GM18870 (cell line): ENCODE measurements around the gene GANC.
"Not testable (repeated sequence)": the region's sequence is repeated elsewhere in the genome, so short reads cannot be mapped to it uniquely, and the experiment has no call there.

Experiments
- ATAC-seq: cut with Tn5 transposase; IDR thresholded peaks from one replicate; pipeline ENCODE4 v1.9.1; 2021; ENCODE audit warnings: moderate library complexity; ENCODE audit not compliant: unreplicated experiment

The GANC gene

DNA sequence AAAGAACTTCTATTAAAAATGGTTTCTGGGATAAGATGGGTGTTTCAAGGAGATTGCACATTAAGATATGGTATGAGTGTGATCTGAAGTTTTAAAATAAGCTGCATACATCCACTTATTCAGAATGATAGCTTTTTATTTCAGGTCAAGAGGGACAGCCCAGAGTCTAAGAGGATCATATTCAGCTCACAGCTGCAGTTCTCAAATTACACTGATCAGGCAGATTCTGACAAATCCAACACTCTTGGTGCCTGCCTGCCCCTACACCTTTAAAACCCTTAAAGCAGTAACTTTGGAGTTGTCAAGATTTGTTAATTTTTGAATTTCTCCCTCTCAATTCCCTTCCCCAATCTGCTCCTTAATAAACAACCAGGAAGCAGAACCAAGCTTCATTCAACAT, 9.3 kb downstream of the GANC start:
- ATAC-seq, result no peak

DNA sequence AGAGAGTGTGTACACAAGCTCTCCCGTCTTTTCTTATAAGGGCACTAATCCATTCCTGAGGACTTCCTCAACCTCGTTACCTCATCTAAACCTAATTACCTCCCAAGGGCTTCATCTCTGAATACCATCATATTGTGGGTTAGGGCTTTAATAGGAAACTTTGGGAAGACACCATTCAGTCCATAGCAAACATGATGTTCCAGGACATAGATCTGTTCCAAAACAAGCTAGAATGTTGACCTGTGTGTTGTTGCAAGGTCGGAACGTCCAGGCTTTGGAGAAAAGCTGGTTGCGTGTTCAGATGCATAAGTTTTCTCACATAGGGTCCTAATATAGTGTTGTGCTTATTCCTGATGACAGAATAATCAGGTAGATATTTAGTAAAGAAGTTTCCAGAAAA, 9.9 kb downstream of the GANC start:
- no peak for ATAC-seq

DNA sequence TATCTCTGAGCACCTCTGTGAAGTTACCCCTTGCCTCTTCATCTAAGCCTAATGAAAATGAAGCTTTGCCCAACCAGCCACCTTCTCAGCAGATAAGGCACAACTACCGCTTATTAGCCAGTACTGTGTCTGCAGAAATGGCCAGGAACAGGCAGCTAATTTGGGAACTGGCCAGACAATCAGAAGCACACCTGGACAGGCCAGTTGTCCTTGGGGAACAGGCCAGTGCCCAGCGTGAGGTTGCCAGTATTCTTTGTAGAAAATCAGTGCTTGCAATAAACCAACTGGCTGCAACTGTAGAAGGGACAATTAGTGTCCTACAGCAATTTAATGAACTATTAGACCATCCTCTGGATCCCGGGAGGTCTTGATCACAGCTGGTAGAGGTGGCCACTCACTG, 10.7 kb downstream of the GANC start:
- no peak for ATAC-seq

DNA sequence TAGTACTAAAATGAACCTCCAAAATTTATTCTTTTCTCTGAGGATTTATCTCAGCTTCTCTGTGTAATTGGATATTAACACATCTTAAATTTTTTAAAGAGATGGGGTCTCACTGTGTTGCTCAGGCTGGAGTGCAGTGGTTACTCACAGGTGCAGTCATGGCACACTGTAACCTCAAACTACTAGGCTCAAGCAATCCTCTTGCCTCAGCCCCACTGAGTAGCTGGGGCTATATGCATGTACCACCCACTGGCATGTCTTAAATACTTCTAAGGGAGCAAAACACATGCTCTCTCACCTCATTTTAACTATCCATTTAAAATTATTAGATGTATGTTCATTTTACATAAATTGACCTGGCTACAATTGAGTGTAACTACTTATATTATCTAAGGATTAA, 11.6 kb downstream of the GANC start:
- ATAC-seq, result no peak

DNA sequence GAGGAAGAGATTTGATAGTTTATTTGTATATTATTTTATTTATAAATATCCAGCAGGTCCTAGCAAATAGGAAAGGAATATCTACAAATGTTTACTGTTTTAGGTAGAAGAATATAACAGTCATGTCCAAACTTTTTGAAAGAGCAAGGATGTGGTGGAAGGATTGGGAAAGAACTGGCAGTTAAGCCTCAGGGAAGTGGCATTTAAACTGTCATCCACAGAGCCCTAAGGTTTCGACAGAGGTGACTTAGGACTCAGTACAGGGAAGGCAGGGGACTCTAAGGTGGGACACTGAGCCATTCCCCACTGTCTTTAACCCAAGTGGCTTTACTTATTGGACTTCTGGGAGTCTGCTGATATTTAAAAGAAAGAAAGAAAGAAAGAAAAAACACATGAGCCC, 12.0 kb downstream of the GANC start:
- no peak for ATAC-seq

DNA sequence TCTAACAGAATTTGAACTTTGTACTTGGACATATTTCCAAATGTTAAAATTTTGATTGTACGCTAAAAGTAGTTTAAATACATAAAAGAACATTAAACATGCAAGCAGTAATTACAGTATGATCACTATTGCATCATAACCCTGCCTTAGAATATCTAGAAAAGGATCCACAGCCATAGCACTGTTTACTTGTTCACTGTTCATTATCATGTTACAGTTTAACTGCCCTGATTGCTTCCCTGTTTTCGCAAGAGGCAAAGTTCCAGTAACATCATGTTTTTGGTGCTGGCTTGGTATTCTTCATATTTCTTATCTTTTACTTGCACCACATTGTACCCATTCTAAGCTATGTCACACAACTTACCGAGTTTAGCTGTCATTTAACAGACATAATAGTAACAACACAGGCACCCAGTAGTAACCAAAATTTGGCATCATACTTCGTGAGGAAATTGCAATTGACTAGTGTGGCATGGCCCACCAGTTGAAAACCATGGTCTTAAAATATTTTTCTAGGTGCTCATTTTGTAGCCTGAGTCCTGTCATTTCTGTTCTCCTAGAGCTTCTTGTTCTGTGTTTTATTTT, 13.5 kb downstream of the GANC start:
- no peak for ATAC-seq

DNA sequence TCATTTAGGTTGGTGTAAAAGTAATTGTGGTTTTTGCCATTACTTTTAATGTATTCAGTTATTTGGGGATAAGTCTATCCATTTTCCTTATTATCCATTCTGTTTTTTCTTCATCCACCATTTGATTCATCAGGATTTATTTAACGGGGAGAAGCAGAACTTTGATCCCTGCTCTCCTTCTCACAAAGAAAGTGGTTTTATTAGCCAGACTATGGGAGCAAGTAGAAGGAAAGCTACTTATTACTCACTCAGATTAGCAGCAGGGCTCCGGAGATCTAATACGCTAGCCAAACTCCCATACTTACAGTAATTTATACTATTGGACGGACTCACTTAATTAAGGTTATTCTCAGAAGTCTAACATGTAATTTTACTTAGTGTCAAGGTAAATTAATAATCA, 14.9 kb downstream of the GANC start:
- no peak for ATAC-seq

DNA sequence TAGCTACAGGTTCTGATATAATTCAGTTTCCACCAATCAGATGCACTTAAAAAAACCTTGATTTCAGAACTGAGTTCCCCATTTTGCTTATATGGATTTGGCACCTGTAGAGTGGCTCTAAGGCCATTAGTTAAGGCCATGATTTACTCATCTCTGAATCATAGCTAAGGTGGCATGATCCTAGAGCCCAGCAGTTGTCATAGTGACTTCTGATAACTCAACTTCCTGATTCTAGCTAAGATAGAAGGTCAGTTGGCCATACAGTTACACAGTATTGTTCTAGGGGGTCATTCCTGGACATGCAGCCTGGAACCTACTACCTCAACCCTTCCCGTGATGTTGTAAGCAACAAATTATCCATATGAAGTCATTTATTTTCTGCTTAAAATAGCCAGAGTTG, 16.2 kb downstream of the GANC start:
- ATAC-seq, result no peak

DNA sequence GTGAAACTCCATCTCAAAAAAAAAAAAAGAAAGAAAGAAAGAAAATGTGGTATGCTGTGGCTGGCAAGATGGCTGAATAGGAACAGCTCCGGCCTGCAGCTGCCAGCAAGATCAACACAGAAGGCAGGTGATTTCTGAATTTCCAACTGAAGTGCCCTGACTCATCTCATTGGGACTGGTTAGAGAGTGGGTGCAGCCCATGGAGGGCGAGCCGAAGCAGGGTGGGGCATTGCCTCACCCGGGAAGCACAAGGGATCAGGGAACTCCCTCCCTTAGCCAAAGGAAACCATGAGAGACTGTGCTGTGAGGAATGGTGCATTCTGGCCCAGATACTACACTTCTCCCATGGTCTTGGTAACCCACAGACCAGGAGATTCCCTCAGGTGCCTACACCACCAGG, 28.0 kb downstream of the GANC start:
- ATAC-seq, result not testable (repeated sequence)

DNA sequence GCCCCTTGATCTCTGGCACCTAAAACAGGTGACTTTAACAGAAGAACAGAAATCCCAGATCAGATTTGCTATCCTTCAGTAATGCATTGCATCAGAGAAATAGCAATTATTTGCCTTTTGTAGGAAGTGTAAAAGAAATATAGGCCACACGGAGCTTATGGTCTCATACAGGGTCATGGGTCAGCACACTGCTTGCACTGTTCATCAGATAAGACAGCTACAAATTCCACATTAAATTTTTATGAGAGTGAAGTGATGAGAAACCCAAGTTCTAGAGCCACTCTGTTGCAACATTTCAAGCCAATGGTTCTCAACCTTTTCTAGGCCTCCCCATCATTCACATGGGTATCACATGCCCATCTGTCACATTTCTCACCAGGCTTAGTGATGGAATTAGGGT, 33.7 kb downstream of the GANC start:
- ATAC-seq, result no peak

DNA sequence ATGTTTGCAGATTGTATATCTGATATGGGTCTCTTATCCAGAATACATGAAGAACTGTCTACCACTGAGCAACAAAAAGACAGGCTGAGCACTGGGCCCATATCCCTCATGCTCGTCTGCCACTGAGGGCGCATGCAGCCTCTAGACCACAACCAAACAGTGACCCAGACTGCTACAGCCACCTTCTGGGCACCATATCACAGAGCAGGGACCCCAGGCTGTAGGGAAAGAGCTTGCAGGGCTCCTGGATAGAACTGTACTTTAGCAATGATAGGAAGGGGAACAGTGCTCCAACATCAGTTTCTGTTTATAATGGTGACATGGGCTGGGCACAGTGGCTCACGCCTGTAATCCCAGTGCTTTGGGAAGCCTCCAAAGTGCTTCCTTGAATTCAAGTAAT, 40.5 kb downstream of the GANC start:
- no peak for ATAC-seq

DNA sequence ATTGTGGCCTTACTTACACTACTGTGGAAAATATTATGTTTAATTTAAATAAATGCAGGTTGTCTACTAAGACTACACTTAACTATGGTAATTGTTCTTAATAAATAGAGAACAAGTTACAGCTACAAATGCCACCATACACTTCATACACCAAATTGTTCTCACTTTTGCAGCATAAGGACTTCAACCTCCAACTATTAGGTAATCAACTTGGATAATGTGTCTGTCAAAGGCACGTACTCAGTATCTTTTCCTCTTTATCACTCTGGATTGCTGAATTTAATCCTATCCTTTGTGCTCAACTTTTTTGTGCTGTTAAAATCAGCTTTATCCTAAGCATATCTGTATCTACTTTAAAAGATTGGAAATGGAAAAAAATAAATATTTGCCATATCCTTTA, 41.8 kb downstream of the GANC start:
- ATAC-seq, result no peak

DNA sequence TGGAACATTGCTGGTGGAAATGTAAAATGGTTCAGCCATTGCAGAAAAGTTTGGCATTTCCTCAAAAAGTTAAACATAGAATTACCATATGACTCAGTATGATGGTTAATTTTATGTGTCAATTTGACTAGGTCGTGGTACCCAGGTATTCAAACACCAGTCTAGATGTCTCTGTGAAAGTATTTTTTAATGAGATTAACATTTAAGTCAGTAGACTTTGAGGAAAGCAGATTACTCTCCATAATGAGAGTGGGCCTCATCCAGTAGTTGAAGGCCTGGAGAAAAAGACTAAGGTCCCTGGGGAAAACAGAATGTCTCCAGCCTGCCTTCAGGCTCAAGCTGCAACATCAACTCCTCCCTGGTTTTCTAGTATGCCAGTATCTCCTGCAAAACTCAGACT, 42.5 kb downstream of the GANC start:
- ATAC-seq, result no peak

DNA sequence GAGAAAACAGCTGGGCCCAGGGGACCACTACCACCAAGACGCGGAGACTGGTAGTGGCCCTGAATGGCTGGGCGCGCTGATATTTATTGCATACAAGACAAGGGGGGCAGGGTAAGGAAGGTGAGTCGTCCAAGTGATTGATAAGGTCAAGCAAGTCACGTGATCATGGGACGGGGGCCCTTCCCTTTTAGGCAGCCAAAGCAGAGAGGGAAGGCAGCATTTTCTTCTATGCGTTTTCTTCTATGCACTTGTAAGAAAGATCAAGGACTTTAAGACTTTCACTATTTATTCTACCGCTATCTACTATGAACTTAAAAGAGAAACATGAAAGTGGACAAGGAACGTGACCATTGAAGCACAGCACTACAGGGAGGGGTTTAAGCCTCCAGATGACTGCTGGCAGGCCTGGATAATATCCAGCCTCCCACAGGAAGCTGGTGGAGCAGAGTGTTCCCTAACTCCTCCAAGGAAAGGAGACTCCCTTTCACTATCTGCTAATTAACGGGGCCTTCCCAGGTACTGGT, 43.3 kb downstream of the GANC start:
- not testable (repeated sequence) for ATAC-seq

DNA sequence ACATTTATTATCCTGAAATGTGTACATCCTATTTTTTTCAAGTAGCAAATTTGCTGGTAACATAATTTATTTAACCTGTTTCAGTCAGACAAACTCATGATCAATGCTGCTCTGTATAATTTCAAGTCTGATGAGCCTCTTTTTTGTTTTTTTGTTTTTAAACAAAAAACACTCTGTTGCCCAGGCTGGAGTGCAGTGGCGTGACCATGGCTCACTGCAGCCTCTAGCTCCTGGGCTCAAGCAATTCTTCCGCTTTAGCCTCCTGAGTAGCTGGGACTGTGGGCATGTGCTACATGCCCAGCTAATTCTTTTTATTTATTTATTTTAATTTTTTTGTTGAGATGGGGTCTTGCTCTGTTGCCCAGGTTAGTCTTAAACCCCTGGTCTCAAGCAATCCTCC, 46.2 kb downstream of the GANC start:
- ATAC-seq, result no peak

DNA sequence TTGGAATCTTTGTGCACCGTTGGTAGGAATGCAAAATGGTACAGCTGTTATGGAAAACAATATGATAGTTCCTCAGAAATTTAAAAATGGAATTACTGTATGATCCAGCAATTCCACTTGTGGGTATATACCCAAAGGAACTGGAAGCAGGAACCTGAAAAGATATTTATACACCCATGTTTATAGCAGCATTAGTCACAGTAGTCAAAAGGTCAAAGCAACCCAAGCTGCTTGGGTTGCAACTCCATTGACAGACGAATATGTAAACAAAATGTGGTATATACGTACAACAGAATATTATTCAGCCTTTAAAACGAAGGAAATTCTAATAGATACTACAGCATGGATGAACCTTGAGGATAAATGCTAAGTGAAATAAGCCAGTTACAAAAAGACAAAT, 51.3 kb downstream of the GANC start:
- ATAC-seq, result no peak

DNA sequence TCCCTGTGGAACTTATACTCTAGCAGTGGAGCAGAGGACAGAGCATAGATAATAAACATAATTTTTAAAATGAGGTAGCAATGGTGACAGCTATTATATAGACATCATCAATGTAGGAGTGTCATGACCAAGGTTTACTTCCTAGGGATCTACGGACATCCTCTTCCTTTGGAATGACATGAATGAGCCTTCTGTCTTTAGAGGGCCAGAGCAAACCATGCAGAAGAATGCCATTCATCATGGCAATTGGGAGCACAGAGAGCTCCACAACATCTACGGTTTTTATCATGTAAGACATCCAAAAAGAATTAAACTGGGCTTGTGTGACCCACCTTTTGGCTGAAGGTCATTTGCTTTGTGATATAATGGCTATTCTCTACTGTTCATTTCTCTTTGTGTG, 56.2 kb downstream of the GANC start:
- no peak for ATAC-seq

DNA sequence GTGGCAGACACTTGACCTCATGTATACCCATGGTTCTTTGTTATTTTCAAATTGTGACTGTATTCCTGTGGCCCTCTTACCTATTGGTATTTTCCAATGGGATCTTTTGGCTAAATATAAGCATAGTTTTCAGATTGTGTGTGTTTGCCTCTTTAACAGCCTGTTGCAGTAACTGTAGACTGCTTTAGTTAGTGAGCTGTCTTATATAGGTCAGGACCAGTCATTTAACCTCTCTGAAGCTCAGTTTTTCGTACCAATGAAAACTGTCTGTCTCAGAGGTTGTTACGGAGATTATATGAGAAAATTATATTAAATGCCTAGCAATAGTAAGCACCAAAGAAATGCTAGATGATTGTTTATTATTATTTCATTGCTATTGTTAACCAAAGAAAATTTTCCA, 57.0 kb downstream of the GANC start:
- ATAC-seq, result no peak

DNA sequence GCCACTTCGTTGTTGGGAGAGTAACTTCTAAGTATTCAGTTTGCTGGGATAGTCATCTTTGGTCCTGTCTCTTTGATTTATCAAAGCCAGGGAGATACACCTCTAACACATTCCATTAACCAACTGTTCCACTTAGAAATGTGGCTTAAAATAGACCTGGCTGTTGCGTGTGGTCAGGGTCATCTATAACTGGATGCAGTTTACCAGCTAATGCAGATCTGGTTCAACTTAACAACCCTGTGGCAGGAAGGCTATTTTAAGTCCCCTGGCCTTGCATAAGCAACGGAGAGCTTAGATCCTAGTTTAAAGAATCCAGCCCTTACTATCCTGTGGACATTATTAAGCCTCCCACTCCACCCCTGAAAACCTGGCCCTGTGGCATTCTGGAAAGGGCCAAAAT, 58.2 kb downstream of the GANC start:
- ATAC-seq, result no peak

DNA sequence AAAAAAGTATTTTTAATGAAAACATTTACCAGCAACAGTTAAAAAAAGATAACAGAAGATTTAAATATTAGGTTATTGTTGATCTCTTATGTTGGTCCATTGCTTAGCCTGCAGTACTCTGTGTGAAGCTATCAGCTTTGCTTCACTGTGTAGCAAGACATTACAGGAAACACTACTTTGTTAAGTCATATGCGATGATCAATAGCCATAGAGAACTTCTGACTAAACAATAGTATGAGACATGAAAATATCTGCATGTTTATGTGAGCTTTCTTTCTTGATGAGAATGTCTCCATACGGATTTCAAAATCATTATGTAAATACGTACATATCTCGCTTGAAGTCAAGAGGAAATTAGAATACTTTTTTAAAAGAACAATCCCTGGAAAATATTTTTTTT, 59.3 kb downstream of the GANC start:
- ATAC-seq, result no peak

DNA sequence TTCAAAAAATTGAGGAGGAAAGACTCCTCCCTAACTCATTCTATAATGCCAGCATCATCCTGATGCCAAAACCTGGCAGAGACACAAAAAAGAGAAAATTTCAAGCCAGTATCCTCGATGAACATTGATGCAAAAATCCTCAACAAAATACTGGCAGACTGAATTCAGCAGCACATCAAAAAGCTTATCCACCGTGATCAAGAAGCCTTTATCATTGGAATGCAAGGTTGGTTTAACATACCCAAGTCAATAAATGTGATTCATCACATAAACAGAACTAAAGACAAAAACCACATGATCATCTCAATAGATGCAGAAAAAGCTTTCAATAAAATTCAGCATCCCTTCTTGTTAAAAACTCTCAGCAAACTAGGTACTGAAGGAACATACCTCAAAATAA, 62.1 kb downstream of the GANC start:
- no peak for ATAC-seq

DNA sequence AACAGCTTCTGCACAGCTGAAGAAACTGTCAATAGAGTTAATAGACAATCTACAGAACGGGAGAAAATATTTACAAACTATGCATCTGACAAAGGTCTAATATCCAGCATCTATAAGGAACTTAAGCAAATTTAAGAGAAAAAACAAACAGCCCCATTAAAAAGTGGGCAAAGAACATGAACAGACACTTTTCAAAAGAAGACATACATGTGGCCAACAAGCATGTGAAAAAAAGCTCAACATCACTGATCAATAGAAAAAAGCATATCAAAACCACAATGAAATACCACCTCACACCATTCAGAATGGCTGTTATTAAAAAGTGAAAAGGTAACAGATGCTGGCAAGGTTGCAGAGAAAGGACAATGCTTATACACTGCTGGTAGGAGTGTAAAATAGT, 63.6 kb downstream of the GANC start:
- ATAC-seq, result not testable (repeated sequence)

DNA sequence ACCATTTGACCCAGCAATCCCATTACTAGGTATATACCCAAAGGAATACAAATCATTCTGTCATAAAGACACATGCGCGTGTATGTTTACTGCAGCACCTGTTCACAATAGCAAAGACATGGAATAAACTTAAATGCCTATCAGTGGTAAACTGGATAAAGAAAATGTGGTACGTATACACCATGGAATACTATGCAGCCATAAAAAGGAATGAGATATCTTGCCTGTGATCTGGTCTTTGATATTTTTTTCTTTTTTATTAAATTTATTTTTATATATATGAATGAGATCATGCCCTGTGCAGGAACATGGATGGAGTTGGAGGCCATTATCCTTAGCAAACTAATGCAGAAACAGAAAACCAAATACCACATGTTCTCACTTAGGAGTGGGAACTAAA, 64.1 kb downstream of the GANC start:
- not testable (repeated sequence) for ATAC-seq

DNA sequence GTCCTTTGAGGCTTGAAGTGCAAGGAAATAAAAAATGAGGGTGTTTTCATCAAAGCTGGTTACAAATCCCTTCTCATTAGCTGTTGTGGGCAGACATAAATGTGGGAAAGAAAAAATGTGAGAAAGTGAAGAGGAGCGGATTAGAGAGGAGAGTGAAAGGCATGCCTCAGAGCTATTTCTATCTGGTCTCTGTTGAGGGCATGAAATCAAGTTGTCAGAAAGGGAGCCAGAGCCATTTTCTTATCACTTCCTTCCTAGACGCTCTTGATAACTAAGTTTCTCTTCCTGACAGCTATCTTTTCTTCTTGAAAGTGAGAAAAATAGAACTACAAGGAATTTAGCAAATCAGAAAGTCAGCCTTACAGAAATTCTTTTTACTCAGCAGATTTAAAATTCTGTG, 65.5 kb downstream of the GANC start:
- ATAC-seq, result no peak
